NT2/D1 (cell line): ENCODE data around the gene AKT2.

Experiments used
- DNase-seq: peaks from one replicate; pipeline ENCODE4 v3.0.0-alpha.2; 2011; ENCODE audit warnings: low read depth, low spot score
- H3K27me3 ChIP-seq: 2 replicates; pipeline ENCODE4 v1.6.0; 2011; ENCODE audit warnings: mild to moderate bottlenecking; ENCODE audit not compliant: insufficient read length, insufficient read depth
- H3K36me3 ChIP-seq: 2 replicates; pipeline ENCODE4 v1.6.1; 2011; ENCODE audit warnings: mild to moderate bottlenecking, low read length, mixed read lengths; ENCODE audit not compliant: insufficient read depth, insufficient read length
- H3K4me1 ChIP-seq: 2 replicates; pipeline ENCODE4 v1.5.1; 2011; ENCODE audit not compliant: insufficient read depth, insufficient read length
- H3K4me3 ChIP-seq: 2 replicates; pipeline ENCODE4 v1.5.1; 2011; ENCODE audit warnings: low read depth; ENCODE audit not compliant: insufficient read length
- H3K9ac ChIP-seq: 2 replicates; pipeline ENCODE4 v1.6.0; 2011; ENCODE audit warnings: low read depth; ENCODE audit not compliant: insufficient read length
- H3K9me3 ChIP-seq: 2 replicates; pipeline ENCODE4 v1.5.1; 2011; ENCODE audit warnings: mild to moderate bottlenecking, low read length; ENCODE audit not compliant: insufficient read depth
- SUZ12 ChIP-seq: IDR thresholded peaks from 2 replicates; pipeline ENCODE4 v1.6.1; 2011; ENCODE audit not compliant: insufficient read length, insufficient read depth; ENCODE audit errors: extremely low read depth
- YY1 ChIP-seq: IDR thresholded peaks from 2 replicates; pipeline ENCODE4 v1.6.1; 2011; ENCODE audit not compliant: insufficient read length, insufficient read depth
- ZNF274 ChIP-seq: IDR thresholded peaks from 2 replicates; pipeline ENCODE4 v1.6.1; 2011; ENCODE audit warnings: mild to moderate bottlenecking, low read depth, low read length

Gene AKT2

DNA sequence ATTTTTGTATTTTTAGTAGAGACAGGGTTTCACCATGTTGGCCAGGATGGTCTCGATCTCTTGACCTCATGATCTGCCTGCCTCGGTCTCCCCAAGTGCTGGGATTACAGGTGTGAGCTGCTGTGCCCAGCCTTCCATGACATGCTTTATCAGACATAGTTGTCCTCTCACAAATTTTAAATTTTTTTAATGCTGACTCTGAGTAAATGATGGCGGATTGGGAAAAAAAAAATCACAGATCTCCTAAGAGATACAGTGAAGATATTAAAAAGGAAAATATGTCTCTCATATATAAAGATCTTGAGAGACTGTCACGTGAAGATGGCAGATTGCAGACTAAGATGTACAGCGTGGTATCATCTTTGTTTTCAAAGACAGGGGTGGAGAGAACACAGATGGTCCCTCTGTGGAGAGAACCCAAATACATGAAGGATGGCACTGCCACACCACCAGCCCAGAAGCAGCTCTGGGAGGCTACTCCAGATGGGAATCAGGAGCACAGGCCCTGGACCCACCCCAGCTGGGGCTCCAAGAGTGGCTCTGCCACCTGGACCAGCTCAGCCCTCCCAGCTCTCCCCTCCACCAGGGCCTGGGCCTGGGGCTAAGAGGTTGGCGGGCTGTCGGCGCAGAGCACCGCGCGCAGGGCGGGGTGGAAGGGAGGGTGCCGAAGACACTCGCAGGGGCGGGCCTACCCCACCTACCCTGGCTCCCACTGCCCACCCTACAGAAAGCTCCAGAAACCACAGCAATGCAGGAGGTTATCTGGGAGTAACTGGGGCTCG is 38.7 kb downstream of the AKT2 start:
- H3K4me1 ChIP-seq, result peaks cover 5% of the 10 kb centered on the region
- H3K9ac ChIP-seq, result no peak overlapping the region
- no peak for TF ChIP-seq SUZ12
- no peak for TF ChIP-seq YY1
- TF ChIP-seq ZNF274, result no peak
- H3K36me3 ChIP-seq, result peaks cover 27% of the 10 kb centered on the region
- H3K4me3 ChIP-seq, result no peak overlapping the region
- no peaks in the 10 kb centered on the region for H3K27me3 ChIP-seq
- no peaks in the 10 kb centered on the region for H3K9me3 ChIP-seq
- no peak for DNase-seq

DNA sequence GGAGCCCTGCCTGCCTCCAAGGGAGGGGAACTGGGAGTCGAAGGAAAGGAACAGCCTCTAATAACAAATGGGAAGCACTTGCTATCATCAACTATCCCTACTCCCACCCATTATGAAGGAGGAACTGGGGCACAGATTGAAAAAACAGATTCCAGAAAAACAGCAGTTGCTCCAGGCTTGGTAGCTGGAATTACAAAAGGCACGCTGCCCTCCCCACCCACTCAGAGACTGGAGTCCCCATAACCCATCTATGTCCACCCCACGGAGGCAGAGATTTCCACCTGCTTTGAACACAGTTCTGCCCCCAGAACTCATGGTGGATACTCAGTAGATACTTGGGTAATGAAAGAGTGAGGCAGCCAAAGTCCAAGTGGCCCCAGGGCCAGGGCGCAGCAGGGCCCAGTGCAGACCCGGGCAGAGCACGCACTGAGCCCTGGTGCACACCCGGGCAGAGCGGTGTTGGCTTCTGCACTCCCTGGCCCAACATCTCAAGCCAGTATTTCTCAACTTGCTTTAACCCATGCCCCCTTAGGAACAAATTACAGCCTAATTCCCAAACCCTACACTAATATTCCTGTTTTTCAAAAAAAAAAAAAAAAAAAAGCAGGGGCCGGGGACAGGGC is 39.5 kb downstream of the AKT2 start:
- peaks cover 5% of the 10 kb centered on the region for H3K4me1 ChIP-seq
- H3K4me3 ChIP-seq, result no peak overlapping the region
- peaks cover 36% of the 10 kb centered on the region for H3K36me3 ChIP-seq
- H3K9ac ChIP-seq, result no peak overlapping the region
- TF ChIP-seq YY1 (no peak), ZNF274 (no peak), SUZ12 (no peak)
- H3K27me3 ChIP-seq, result no peaks in the 10 kb centered on the region
- H3K9me3 ChIP-seq, result no peaks in the 10 kb centered on the region
- DNase-seq, result no peak

DNA sequence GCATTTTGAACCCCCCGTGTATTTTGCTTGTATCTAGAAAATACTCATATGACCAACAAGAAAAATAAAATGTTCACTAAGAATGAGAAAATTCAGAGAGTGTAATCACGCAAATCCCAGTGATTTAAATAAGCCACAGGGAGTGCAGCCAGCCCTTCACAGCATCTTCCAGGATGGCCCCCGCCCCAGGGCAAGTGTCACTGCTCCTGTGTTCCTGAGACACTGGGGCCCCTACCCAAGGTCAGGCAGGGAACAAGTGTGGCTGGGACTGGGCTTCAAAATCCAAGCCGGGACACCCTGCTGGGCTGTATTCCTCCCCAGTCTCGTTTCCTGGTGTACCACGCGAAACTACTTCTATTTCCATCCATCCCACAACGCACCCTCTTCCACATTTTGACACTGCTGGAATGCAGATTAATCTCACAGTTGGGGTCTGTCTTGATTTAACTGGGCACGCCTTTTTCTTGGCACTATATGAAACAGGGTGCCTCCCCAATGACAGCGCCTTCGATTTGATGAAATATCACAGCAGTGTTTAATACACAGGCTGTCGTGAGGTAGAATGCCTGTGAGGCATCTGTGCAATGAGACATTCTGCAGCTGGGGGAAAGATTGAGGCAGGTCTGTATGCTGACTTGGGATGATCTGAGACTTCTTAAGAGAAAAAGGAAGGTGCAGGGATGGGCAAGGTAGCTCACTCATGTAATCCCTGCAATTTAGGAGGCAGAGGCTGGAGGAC is 40.4 kb downstream of the AKT2 start:
- H3K9me3 ChIP-seq, result no peaks in the 10 kb centered on the region
- DNase-seq, result no peak
- peaks cover 41% of the 10 kb centered on the region for H3K36me3 ChIP-seq
- H3K27me3 ChIP-seq, result no peaks in the 10 kb centered on the region
- H3K4me3 ChIP-seq, result no peak overlapping the region
- peaks cover 5% of the 10 kb centered on the region for H3K4me1 ChIP-seq
- TF ChIP-seq SUZ12 (no peak), ZNF274 (no peak), YY1 (no peak)
- no peak overlapping the region for H3K9ac ChIP-seq

DNA sequence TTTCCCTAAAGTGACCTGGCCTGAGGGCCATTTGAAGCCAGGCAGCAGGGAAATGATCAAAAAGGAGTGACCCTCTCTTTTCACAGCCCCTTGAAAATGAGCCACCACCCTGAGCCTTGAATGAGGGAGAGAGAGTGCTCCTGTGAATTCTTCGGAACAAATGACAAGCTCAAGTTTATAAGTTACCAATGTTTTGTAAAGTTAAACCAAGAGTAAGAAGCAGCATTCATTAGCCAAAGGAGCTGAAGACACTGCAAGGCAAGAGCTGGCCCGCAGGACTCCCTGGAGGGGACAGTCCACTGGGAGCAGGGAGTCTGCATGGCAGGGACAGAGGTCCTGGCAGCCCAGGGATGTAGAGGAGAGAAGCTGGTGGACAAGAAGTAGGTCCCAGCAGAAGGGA is 42.0 kb downstream of the AKT2 start:
- Histone ChIP-seq H3K4me3 (no peak overlapping the region), H3K36me3 (peaks cover 52% of the 10 kb centered on the region), H3K9me3 (no peaks in the 10 kb centered on the region), H3K27me3 (no peaks in the 10 kb centered on the region), H3K4me1 (peaks cover 5% of the 10 kb centered on the region), H3K9ac (no peak overlapping the region)
- no peak for DNase-seq
- no peak for TF ChIP-seq YY1
- no peak for TF ChIP-seq SUZ12
- TF ChIP-seq ZNF274, result no peak

DNA sequence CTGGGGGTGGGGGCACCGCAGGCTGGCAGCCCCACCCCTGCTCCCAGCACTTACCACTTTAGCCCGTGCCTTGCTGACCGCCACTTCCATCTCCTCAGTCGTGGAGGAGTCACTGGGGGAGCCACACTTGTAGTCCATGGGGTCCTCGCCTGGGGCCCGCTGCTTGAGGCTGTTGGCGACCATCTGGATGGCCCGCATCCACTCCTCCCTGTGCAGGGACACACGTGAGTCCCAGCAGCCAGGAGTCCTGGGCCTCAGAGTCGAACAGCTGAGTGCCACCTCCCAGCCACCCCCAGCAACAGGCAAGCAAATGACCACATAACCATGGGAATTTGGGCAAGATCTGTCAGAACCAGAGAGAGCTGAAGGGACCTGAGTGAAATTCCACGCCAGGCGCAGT is 42.7 kb downstream of the AKT2 start:
- H3K9ac ChIP-seq, result no peak overlapping the region
- no peaks in the 10 kb centered on the region for H3K9me3 ChIP-seq
- no peaks in the 10 kb centered on the region for H3K27me3 ChIP-seq
- H3K4me3 ChIP-seq, result no peak overlapping the region
- no peak for TF ChIP-seq ZNF274
- TF ChIP-seq YY1, result no peak
- no peak for TF ChIP-seq SUZ12
- H3K4me1 ChIP-seq, result peaks cover 5% of the 10 kb centered on the region
- no peak for DNase-seq
- peaks cover 55% of the 10 kb centered on the region for H3K36me3 ChIP-seq

DNA sequence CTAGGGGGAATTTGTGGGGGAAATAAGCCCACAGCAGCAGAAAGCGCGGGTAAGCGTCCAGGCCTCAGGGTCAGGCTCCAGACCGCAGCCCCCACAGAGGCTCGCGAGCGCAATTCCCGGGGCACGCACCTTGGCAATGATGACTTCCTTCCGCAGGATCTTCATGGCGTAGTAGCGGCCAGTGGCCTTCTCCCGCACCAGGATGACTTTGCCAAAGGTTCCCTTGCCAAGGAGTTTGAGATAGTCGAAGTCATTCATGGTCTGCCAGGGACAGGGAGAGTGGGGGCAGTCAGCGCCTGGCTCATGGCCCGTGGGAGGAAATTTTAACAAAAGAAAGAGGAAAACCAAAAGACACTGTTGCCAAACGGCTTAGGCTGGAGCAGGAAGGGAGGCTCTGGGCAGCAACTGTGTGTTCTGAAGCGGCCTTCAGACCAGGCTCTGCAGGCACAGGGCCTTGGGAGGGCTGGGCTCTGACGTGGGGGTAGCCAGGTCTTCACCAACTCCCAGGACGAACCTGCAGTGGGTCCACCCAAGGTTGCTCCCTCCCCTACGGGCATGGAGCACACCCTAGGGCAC is 43.2 kb downstream of the AKT2 start:
- Histone ChIP-seq H3K9me3 (no peaks in the 10 kb centered on the region), H3K36me3 (peaks cover 58% of the 10 kb centered on the region), H3K4me3 (no peak overlapping the region), H3K4me1 (peaks cover 5% of the 10 kb centered on the region), H3K27me3 (no peaks in the 10 kb centered on the region), H3K9ac (no peak overlapping the region)
- TF ChIP-seq SUZ12 (no peak), ZNF274 (no peak), YY1 (no peak)
- no peak for DNase-seq
